Right lung (tissue), 5 donors: Measurements from ENCODE around the gene HOXB9. TPM values are rescaled to one million over a fixed set of nuclear protein-coding genes. Genes with fewer than 3 reads are reported as not detected.
A peak's percentile ranks its signal among the peaks of the same experiment; 100 is the strongest.

Experiments
- DNase-seq, 2 donors: peaks; one replicate each; pipeline ENCODE4 v3.0.0-alpha.2; 2013
- polyA plus RNA-seq, 5 donors: library from polyadenylated mRNA; unstranded; fragments of 120-200 nt; gene quantifications; one replicate each; pipeline versions ENCODE4 v1.2.1 to v1.2.3, GENCODE V29; 2013; ENCODE audit warnings: inconsistent platforms in 1 of 5, low replicate concordance in 1 of 5; ENCODE audit not compliant: insufficient read length in 5 of 5, insufficient read depth in 1 of 5

HOXB9 gene
- polyA plus RNA-seq, 5 donors = 0.31 TPM; not detected in 4

GRCh38 chr17:48639982-48640857, 14.1 kb upstream of the HOXB9 start:
- no peak for DNase-seq

- no peak for DNase-seq
Measured at GRCh38 chr17:48639136-48639535, 13.0 kb upstream of the HOXB9 start.

GRCh38 chr17:48637323-48638260, 11.4 kb upstream of the HOXB9 start:
- DNase-seq = no peak

GRCh38 chr17:48636177-48637018, 10.2 kb upstream of the HOXB9 start:
- DNase-seq = peak in 1 of 2 donors; percentile 68

- DNase-seq = no peak
Measured at GRCh38 chr17:48634493-48635208, 8.5 kb upstream of the HOXB9 start.

GRCh38 chr17:48633266-48633677, 7.1 kb upstream of the HOXB9 start:
- DNase-seq = no peak

- no peak for DNase-seq
Measured at GRCh38 chr17:48632579-48633265, 6.6 kb upstream of the HOXB9 start.

- DNase-seq = no peak
Measured at GRCh38 chr17:48631693-48632578, 5.8 kb upstream of the HOXB9 start.

- DNase-seq = no peak
Measured at GRCh38 chr17:48630925-48631692, 5.0 kb upstream of the HOXB9 start.

- DNase-seq = no peak
Measured at GRCh38 chr17:48630009-48630924, 4.1 kb upstream of the HOXB9 start.

GRCh38 chr17:48629411-48629759, 3.2 kb upstream of the HOXB9 start:
- no peak for DNase-seq

GRCh38 chr17:48628649-48629410, 2.7 kb upstream of the HOXB9 start:
- no peak for DNase-seq

- no peak for DNase-seq
Measured at GRCh38 chr17:48627623-48628521, 1.7 kb upstream of the HOXB9 start.

- DNase-seq = no peak
Measured at GRCh38 chr17:48627118-48627597, 1.0 kb upstream of the HOXB9 start.

GRCh38 chr17:48625495-48626244, 488 bp downstream of the HOXB9 start:
- no peak for DNase-seq
